HepG2 (cell line): ENCODE results near the gene EWSR1. TPM values are rescaled to one million over a fixed set of nuclear protein-coding genes. Genes with fewer than 3 reads are reported as not detected.

Experiments
- ATAC-seq: fragments of 200-7000 bp; cut with Tn5 transposase; 3 replicates; pipeline ENCODE4 v1.9.1; 2020; ENCODE audit warnings: mild to moderate bottlenecking, moderate library complexity
- BruUV-seq: library from RNA; stranded (reverse); fragments of 400-500 nt; replicated peaks from 2 replicates; lab custom pipeline; 2021; lab: Mats Ljungman, UMichigan
- CTCF ChIA-PET: fragments of 300-600 bp; formaldehyde crosslinking; extraction: SDS; loops from one replicate; lab custom pipeline; 2021; ENCODE audit warnings: low total read pairs, inconsistent platforms, low intra/inter-chr PET ratio; lab: Yijun Ruan, JAX
- POLR2A ChIA-PET: fragments of 350-600 bp; sonication (Branson Sonifier 250); formaldehyde crosslinking; loops from one replicate; lab custom pipeline; 2020; ENCODE audit warnings: antibody characterized with exemption, inconsistent platforms; lab: Yijun Ruan, JAX
- DNase-seq: peaks from one replicate; pipeline ENCODE4 v3.0.0-alpha.2; 2015; ENCODE audit warnings: low spot score
- FAIRE-seq: peaks from 3 replicates; lab custom pipeline; 2011; peaks lifted over from hg19 to GRCh38; lab: Jason Lieb, UNC
- H2AFZ ChIP-seq: one replicate; pipeline ENCODE4 v1.6.1; 2011; ENCODE audit warnings: low read length, inconsistent platforms
- H3K27ac ChIP-seq: fragments of 300-600 bp; 3 replicates; pipeline ENCODE4 v1.8.0; 2011; ENCODE audit warnings: mixed run types, mild to moderate bottlenecking, mixed read lengths, low read length, inconsistent platforms; ENCODE audit not compliant: insufficient read depth; ENCODE audit errors: extremely low read length
- H3K27me3 ChIP-seq, 2 experiments: fragments of 200-600 bp in 1 of 2; 2 replicates in 1 of 2; 3 replicates in 1 of 2; pipeline versions ENCODE4 v1.6.0 to v1.8.0; 2011; ENCODE audit warnings: low read length in 2 of 2, mild to moderate bottlenecking in 2 of 2, moderate library complexity in 2 of 2, inconsistent platforms in 1 of 2; ENCODE audit not compliant: insufficient read depth in 2 of 2, control insufficient read depth in 1 of 2
- H3K36me3 ChIP-seq, 2 experiments: fragments of 200-600 bp in 1 of 2; replicated peaks in 1 of 2; 2 replicates in 1 of 2; 3 replicates in 1 of 2; pipeline versions ENCODE4 v1.5.1 to v1.8.0; 2011; ENCODE audit warnings: low read length in 2 of 2, inconsistent platforms in 1 of 2; ENCODE audit not compliant: insufficient read depth in 2 of 2, control insufficient read depth in 1 of 2
- H3K4me1 ChIP-seq: 2 replicates; pipeline ENCODE4 v1.5.1; 2012; ENCODE audit warnings: low read length, inconsistent platforms; ENCODE audit not compliant: insufficient read depth
- H3K4me2 ChIP-seq: 2 replicates; pipeline ENCODE4 v1.6.0; 2011; ENCODE audit warnings: low read depth, low read length, inconsistent platforms
- H3K4me3 ChIP-seq, 3 experiments: fragments of 200-600 bp in 1 of 3; sonication (generic), shearing (Covaris generic) in 1 of 3; replicated peaks in 1 of 3; 2 replicates each; pipeline ENCODE4 v1.5.1; 2011 to 2016; ENCODE audit warnings: low read length in 3 of 3, inconsistent platforms in 2 of 3, low read depth in 2 of 3, mild to moderate bottlenecking in 2 of 3, control low read depth in 1 of 3, mixed read lengths in 1 of 3; ENCODE audit not compliant: insufficient read depth in 1 of 3
- H3K79me2 ChIP-seq: one replicate; pipeline ENCODE4 v1.6.1; 2011; ENCODE audit warnings: low read length, inconsistent platforms; ENCODE audit not compliant: insufficient read depth
- H3K9ac ChIP-seq: 2 replicates; pipeline ENCODE4 v1.6.0; 2011; ENCODE audit warnings: mild to moderate bottlenecking, low read depth, low read length, inconsistent platforms; ENCODE audit not compliant: insufficient read depth
- H3K9me3 ChIP-seq: 2 replicates; pipeline ENCODE4 v1.5.1; 2012; ENCODE audit warnings: mild to moderate bottlenecking, low read length
- H4K20me1 ChIP-seq: 2 replicates; pipeline ENCODE4 v1.6.0; 2011; ENCODE audit warnings: inconsistent platforms, mild to moderate bottlenecking, low read length, moderate library complexity; ENCODE audit not compliant: insufficient read depth
- CEBPG ChIP-seq: IDR thresholded peaks from 2 replicates; pipeline ENCODE4 v1.6.1; 2016
- DR1 ChIP-seq: sonication (generic); formaldehyde crosslinking; IDR thresholded peaks from 2 replicates; pipeline ENCODE4 v1.8.0; 2021; ENCODE audit warnings: mild to moderate bottlenecking, missing genetic modification reagents, inconsistent platforms
- ZNF670 ChIP-seq: sonication (generic); formaldehyde crosslinking; IDR thresholded peaks from 2 replicates; pipeline ENCODE4 v1.8.0; 2022; ENCODE audit warnings: mild to moderate bottlenecking, missing genetic modification reagents, borderline replicate concordance
- WGBS: methylation state at CpG from one replicate; pipeline ENCODE4 v1.1.6; 2017; ENCODE audit warnings: low lambda C conversion rate; 5-methylcytosine and 5-hydroxymethylcytosine counted together
- in situ Hi-C: cut with HindIII; loops from 2 replicates; pipeline ENCODE4 v1.10.0; 2017; ENCODE audit warnings: low pct_unique_long_range_greater_than_20kb; ENCODE audit not compliant: extremely low pct_ligation_motif_present
- intact Hi-C: fragments of 100-400 bp; cut with micrococcal nuclease; formaldehyde crosslinking; loops from one replicate; pipeline ENCODE4 v1.10.0; 2022; ENCODE audit not compliant: unreplicated experiment
- polyA plus RNA-seq, 8 experiments: library from polyadenylated mRNA; depleted of rRNA in 3 of 8; stranded (reverse) in 7 of 8; unstranded in 1 of 8; fragments of >200 nt; fragmentation: Illumina TruSeq in 4 of 8; extraction: Trizol in 4 of 8; gene quantifications; 2 replicates each; pipeline versions ENCODE4 v1.2.1 to v1.2.3, GENCODE V29; 2011 to 2016; ENCODE audit warnings: low read depth in 4 of 8, missing spikeins in 1 of 8, mixed read lengths in 1 of 8; ENCODE audit not compliant: insufficient read depth in 1 of 8
- total RNA-seq, 5 experiments: library from RNA; depleted of rRNA; stranded (reverse); fragments of >200 nt; fragmentation: Illumina TruSeq; extraction: Trizol; gene quantifications; 2 replicates each; pipeline ENCODE4 v1.2.3, GENCODE V29; 2016; ENCODE audit warnings: low read depth in 1 of 5
- TF ChIP-seq, protein P1 (sequence below): sonication (generic); formaldehyde crosslinking; IDR thresholded peaks from 2 replicates; pipeline ENCODE4 v1.5.1; 2020; ENCODE audit warnings: mild to moderate bottlenecking, missing genetic modification reagents, moderate library complexity
- TF ChIP-seq, protein P2 (sequence below): sonication (generic); formaldehyde crosslinking; IDR thresholded peaks from 2 replicates; pipeline ENCODE4 v1.9.0; 2022; ENCODE audit warnings: low read depth, missing genetic modification reagents
- TF ChIP-seq, protein P3 (sequence below): sonication (generic); formaldehyde crosslinking; IDR thresholded peaks from 2 replicates; pipeline ENCODE4 v1.5.0; 2020; ENCODE audit warnings: mild to moderate bottlenecking, missing genetic modification reagents, borderline replicate concordance
- TF ChIP-seq, protein P4 (sequence below), 2 experiments: sonication (generic) in 1 of 2; formaldehyde crosslinking in 1 of 2; IDR thresholded peaks; 2 replicates each; pipeline versions ENCODE4 v1.5.1 to v1.6.1; 2011 to 2020; ENCODE audit warnings: borderline replicate concordance in 1 of 2, low read depth in 1 of 2, low read length in 1 of 2, mild to moderate bottlenecking in 1 of 2, missing genetic modification reagents in 1 of 2, moderate library complexity in 1 of 2

The EWSR1 gene
- total and polyA plus RNA-seq, 2 of the 13 experiments (the other 11 are each of a cell fraction or from before 2014, with no cell fraction given) = 211 to 326 TPM

DNA sequence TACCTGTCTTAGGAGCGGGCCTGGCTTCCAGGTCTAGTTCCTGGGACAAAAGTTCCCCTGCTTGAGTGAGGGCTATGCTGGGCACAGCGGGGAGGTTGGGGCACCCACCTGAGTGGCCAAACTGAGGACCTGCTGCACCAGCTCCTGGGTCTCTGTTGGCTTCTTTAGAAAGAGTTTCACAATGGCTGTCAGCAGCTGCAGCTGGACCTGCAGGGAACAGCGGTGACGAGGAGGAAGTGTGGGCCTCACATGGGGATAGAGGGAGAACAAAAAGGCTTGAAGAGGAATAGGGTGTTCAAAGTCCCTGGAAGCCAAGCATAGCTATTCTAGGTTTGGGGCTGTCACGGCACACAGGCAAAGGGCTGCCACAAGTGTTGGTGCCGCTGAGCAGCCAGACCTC, 74.1 kb downstream of the EWSR1 start (continued):
- TF ChIP-seq, protein P1, sequence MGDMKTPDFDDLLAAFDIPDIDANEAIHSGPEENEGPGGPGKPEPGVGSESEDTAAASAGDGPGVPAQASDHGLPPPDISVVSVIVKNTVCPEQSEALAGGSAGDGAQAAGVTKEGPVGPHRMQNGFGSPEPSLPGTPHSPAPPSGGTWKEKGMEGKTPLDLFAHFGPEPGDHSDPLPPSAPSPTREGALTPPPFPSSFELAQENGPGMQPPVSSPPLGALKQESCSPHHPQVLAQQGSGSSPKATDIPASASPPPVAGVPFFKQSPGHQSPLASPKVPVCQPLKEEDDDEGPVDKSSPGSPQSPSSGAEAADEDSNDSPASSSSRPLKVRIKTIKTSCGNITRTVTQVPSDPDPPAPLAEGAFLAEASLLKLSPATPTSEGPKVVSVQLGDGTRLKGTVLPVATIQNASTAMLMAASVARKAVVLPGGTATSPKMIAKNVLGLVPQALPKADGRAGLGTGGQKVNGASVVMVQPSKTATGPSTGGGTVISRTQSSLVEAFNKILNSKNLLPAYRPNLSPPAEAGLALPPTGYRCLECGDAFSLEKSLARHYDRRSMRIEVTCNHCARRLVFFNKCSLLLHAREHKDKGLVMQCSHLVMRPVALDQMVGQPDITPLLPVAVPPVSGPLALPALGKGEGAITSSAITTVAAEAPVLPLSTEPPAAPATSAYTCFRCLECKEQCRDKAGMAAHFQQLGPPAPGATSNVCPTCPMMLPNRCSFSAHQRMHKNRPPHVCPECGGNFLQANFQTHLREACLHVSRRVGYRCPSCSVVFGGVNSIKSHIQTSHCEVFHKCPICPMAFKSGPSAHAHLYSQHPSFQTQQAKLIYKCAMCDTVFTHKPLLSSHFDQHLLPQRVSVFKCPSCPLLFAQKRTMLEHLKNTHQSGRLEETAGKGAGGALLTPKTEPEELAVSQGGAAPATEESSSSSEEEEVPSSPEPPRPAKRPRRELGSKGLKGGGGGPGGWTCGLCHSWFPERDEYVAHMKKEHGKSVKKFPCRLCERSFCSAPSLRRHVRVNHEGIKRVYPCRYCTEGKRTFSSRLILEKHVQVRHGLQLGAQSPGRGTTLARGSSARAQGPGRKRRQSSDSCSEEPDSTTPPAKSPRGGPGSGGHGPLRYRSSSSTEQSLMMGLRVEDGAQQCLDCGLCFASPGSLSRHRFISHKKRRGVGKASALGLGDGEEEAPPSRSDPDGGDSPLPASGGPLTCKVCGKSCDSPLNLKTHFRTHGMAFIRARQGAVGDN (CRISPR knock-in tag) = peak; percentile 52; the same call in 1 of the 2 replicates
- TF ChIP-seq ZNF670 (CRISPR knock-in tag) = no peak
- peak; percentile 26; the same call in 1 of the 2 replicates for TF ChIP-seq CEBPG (CRISPR knock-in tag)
- TF ChIP-seq, protein P2, sequence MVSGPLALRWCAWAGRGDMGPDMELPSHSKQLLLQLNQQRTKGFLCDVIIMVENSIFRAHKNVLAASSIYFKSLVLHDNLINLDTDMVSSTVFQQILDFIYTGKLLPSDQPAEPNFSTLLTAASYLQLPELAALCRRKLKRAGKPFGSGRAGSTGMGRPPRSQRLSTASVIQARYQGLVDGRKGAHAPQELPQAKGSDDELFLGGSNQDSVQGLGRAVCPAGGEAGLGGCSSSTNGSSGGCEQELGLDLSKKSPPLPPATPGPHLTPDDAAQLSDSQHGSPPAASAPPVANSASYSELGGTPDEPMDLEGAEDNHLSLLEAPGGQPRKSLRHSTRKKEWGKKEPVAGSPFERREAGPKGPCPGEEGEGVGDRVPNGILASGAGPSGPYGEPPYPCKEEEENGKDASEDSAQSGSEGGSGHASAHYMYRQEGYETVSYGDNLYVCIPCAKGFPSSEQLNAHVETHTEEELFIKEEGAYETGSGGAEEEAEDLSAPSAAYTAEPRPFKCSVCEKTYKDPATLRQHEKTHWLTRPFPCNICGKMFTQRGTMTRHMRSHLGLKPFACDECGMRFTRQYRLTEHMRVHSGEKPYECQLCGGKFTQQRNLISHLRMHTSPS (CRISPR knock-in tag) = no peak

DNA sequence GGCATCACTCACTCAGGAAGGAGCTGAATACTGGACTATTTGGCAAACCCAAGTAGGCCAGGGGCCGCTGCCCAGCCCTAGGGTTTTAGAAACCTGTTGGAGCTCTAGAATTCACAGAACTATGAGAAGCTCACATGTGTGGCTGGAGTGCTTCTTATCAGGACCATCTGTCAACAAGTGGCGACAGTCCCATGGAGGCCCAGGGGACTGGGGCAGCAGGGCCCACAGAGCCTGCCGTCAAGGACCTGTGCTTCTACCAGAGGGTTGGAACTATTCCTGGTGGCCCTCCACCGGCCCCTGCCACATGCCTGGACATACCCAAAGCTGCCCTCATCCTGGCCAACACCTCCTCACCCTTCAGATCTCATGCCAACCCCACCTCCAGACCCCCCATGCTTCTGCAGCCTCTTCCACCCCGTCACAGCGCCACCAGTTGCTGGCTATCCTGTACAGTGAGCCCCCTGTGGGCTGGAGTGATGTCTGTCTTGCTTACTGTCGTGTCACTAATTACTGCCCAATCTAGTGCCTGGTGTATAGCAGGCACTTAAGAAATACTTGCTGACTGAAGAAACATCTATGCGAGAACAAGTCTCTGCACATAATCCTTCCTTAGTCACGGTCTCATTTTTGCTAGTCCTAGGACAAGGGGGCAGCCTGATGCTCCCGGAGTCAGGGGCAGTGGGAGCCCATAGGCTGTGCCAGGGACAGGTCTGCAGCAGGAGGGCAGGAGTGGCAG, 74.7 kb downstream of the EWSR1 start:
- no TSS peak for BruUV-seq
- ChIA-PET POLR2A (interaction anchor here (0.8 to 1.0 kb wide), 2 partner anchors 41 to 210 kb away, joined by 3 to 4 read pairs; partner anchors contain the start of gene THOC5), CTCF (no interaction called here)
- peak overlapping the region; percentile 38 for H3K9ac ChIP-seq
- 63% methylated on average over 7 of the region's 10 CpGs for WGBS
- H3K27ac ChIP-seq = peak overlapping the region; percentile 54
- H3K4me1 ChIP-seq = peaks cover 32% of the 10 kb centered on the region
- no peaks in the 10 kb centered on the region for H3K79me2 ChIP-seq
- H3K9me3 ChIP-seq = no peaks in the 10 kb centered on the region
- intact Hi-C loops = no loop called here
- H2AFZ ChIP-seq = no peak overlapping the region
- H4K20me1 ChIP-seq = no peaks in the 10 kb centered on the region
- H3K4me2 ChIP-seq = peak overlapping the region; percentile 56
- H3K4me3 ChIP-seq = no peak overlapping the region; a peak in 1 of 6 replicates
- FAIRE-seq = peak; percentile 40
- peak; percentile 60 for DNase-seq
- in situ Hi-C loops = no loop called here
- no peaks in the 10 kb centered on the region for H3K27me3 ChIP-seq
- H3K36me3 ChIP-seq = peaks cover 15 to 46% of the 10 kb centered on the region in 2 experiments; a peak in 4 of 5 replicates
- peak; percentile 83 for ATAC-seq
- TF ChIP-seq, protein P3, sequence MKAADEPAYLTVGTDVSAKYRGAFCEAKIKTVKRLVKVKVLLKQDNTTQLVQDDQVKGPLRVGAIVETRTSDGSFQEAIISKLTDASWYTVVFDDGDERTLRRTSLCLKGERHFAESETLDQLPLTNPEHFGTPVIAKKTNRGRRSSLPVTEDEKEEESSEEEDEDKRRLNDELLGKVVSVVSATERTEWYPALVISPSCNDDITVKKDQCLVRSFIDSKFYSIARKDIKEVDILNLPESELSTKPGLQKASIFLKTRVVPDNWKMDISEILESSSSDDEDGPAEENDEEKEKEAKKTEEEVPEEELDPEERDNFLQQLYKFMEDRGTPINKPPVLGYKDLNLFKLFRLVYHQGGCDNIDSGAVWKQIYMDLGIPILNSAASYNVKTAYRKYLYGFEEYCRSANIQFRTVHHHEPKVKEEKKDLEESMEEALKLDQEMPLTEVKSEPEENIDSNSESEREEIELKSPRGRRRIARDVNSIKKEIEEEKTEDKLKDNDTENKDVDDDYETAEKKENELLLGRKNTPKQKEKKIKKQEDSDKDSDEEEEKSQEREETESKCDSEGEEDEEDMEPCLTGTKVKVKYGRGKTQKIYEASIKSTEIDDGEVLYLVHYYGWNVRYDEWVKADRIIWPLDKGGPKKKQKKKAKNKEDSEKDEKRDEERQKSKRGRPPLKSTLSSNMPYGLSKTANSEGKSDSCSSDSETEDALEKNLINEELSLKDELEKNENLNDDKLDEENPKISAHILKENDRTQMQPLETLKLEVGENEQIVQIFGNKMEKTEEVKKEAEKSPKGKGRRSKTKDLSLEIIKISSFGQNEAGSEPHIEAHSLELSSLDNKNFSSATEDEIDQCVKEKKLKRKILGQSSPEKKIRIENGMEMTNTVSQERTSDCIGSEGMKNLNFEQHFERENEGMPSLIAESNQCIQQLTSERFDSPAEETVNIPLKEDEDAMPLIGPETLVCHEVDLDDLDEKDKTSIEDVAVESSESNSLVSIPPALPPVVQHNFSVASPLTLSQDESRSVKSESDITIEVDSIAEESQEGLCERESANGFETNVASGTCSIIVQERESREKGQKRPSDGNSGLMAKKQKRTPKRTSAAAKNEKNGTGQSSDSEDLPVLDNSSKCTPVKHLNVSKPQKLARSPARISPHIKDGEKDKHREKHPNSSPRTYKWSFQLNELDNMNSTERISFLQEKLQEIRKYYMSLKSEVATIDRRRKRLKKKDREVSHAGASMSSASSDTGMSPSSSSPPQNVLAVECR (CRISPR knock-in tag) = peak; percentile 38; the same call in 1 of the 2 replicates
- TF ChIP-seq, protein P4, sequence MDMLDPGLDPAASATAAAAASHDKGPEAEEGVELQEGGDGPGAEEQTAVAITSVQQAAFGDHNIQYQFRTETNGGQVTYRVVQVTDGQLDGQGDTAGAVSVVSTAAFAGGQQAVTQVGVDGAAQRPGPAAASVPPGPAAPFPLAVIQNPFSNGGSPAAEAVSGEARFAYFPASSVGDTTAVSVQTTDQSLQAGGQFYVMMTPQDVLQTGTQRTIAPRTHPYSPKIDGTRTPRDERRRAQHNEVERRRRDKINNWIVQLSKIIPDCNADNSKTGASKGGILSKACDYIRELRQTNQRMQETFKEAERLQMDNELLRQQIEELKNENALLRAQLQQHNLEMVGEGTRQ (IDR thresholded peaks at IDR 0.05; ENCODE audit: low read depth, low read length) = no peak
- TF ChIP-seq, protein P4 (CRISPR knock-in tag; IDR thresholded peaks at IDR 0.05; ENCODE audit: borderline replicate concordance) = no peak
- TF ChIP-seq DR1 (CRISPR knock-in tag) = no peak
